ENCODE measurements around the gene SMURF1.

- TF ChIP-seq POLR2A (IDR thresholded peaks at IDR 0.05) (no peak), CTCF (IDR thresholded peaks at IDR 0.05) (no peak), POLR2AphosphoS5 (IDR thresholded peaks at IDR 0.05) (no peak)
Measured at GRCh38 chr7:98985406-98985805, 158.5 kb downstream of the SMURF1 start.
